Erythroblast (primary cell): ENCODE results near the gene ITSN1.

Source experiments
- GATA1 ChIP-seq: IDR thresholded peaks from 2 replicates; pipeline ENCODE4 v1.6.1; 2011; ENCODE audit warnings: low read depth, mild to moderate bottlenecking, control low read depth, low read length, moderate library complexity
- POLR2A ChIP-seq: IDR thresholded peaks from 2 replicates; pipeline ENCODE4 v1.6.1; 2011; ENCODE audit warnings: mild to moderate bottlenecking, low read length

DNA sequence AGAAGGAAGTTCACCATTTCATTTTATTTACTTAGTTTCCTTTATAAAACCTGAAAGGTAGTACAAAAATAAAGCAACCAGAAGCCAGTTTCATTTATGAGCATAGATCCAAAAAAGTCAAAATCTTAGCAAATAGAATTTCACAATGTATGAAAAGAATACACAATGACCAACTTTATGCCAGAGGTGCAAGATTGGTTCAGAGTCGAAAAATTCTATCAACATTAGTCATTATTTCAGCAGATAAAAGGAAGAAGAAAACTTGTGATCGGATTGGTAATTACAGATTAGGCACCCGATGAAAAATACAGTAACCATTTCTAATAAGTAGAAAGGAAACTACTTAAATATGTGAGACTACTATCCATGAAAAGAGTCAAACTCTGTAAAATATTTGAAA, 89.1 kb downstream of the ITSN1 start:
- TF ChIP-seq POLR2A (no peak), GATA1 (no peak)
